Measurements from ENCODE around the gene ZNF878.
A peak's percentile ranks its signal among the peaks of the same experiment; 100 is the strongest.
"Not testable (repeated sequence)": the region's sequence is repeated elsewhere in the genome, so short reads cannot be mapped to it uniquely, and the experiment has no call there.

Gene ZNF878

DNA sequence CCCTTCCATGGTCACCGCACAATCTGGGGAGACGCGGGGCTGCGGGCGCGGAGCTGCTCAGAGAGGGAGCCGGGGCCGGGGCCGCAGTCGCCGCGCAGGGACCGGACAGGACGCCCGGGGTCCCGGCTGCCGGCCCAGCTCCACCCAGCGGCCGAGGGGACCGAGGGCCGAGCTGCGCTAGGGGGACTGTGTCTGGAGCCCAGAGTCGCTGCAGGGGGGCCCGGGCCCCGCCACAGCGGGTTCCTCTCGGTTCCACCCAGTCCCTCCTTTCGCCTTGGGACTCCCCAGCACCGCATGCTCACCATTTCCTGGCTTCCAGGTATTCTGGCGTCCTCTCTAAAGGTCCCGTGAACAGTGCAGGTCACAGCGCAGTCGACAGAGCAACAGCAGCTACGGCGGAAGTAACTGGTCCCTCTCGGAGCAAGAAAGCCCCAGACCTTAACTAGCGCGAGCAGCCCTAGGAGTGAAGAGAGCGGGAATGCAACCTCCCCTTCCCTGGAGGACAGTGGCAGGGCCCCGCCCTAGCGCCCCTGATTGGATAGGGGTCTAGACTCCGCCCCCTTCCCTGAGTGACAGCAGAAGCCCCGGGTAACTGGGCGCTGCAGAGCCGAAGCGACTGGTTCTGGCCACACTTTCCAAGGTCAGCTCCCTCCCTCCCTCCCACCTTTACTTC lies at the start of gene ZNF878:
Gene ZNF878 (minus strand): TSS at position 465 of the 673 bp plus-strand sequence. CDS start 160 bp downstream, at position 305.
- peak; percentile 66 for DNase-seq

DNA sequence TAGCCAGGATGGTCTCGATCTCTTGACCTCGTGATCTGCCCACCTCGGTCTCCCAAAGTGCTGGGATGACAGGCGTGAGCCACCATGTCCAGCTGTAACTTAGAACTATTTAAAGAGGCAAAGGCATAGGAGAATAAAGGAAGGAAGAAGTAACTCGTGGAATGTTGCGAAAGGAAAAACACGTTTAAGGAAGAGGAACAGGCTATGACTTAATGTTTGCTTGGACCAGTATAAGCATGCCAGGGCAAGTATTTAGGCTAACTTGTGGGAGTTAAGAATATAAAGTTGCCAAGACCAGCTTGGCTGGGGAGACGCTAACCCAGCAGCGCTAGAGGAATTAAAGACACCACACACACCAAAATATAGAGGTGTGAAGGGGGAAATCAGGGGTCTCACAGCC lies 45.3 kb upstream of the ZNF878 start:
- DNase-seq = no peak

DNA sequence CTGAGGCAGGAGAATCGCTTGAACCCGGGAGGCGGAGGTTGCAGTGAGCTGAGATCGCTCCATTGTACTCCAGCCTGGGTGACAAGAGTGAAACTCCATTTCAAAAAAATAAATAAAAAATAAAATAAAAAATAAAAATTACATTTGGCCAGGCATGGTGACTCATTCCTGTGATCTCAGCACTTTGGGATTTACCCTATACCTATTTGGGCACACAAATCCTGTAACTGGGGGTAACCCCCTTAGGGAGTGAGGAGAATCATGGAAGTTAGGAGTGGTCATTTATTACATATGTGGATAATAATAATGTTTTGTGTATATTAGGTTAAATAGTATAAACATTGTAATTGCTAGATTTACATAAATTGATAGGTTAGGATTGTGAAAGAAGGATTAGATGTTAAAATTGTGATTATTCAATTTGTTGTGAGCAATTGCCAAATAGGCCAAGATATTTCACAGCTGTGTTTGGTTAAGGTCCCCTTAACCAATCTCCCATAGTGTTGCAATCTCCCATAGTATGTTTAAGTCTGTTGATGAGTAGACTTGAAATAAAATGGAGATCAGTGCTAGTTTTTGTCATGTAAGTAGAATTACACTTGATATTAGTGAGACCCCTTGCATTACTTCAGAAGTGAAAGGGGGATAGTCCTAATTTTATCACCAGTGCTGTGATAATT lies 42.5 kb upstream of the ZNF878 start:
- no peak for DNase-seq

DNA sequence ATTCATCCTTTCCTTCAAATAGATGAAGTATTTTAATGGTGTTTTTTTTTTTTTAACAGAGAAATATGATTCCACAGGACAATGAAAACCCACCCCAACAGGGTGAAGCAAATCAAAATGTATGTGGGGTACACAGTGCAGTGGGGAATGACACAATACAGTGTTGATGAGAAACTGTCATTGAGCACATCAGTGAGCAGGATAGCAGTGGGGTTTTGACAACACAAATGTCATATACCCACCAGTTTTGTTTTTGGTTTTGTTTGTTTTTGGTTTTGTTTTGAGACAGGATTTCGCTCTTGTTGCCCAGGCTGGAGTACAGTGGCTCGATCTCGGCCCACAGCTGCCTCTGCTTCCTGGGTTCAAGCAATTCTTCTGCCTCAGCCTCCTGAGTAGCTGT lies 41.0 kb upstream of the ZNF878 start:
- no peak for DNase-seq

DNA sequence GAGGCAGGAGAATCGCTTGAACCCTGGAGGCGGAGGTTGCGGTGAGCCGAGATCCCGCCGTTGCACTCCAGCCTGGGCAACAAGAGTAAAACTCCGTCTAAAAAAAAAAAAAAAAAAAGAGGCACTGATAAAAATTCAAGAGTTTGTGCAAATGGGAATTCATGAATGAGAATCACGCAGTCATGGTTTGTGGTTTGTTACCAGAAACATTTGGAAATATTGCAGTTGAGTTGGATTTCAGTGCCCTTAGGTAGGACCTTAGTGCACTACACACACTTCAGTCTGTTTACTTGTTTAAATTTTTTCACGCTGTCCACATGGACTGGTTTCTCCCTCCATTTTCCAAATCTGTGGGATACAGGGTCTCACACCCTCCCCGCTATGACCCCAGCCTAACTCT lies 40.2 kb upstream of the ZNF878 start:
- no peak for DNase-seq

DNA sequence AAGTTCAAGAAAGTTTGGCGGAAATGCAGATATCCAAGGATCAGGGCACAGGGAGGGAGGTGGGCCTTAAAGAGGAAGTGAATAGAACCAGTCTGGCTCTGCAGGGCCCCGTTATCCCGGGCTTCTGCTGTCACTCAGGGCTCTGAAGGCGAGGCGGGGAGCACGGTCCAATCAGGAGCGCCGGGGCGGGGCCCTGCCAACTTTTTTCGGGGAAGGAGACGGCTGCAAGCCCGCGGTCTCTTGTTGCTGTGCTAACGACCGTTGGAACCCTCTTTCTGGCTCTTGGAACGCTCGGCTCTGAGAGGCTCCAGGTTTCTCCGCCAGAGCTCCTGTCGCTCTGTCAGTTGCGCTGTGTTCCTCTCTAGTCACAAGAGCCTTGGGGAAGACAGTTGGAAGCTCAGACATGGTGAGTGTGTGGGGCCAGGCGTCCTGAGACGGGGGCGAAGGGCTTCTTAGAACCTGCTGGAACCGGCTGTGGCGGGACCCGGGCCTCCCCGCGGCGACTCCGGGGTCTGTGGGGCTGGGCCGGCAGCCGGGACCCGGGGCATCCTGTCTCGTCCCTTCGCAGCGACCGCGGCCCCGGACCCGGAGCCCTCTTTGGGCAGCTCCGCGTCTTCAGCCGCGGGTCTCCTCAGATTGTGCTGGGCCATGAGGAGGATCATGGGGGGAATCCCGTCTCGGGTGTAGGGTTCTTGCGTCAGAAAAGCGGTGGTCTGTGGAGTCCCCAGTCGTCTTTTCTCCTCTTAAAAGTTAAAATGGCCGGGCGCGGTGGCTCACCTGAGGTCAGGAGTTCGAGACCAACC lies 39.5 kb upstream of the ZNF878 start:
- peak; percentile 84 for DNase-seq

DNA sequence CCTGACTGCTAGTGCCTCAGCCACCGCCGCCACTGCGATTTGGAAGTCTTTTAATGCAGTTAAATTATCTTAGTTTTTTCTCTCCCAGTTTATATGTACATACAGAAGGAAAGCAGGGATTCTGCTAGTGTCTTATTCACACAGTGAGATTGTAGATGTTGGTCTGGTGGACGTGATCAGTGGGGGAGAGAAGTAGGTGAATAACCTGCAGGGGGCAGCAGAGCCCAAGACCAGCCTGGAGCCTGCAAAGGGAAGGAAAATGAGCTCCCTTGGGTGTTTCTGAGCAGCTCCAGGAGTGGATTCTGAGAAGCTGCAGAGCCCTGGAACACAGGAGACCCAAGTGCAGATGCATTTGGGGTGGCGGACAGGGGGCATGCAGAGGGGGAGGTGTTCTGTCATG lies 38.0 kb upstream of the ZNF878 start:
- no peak for DNase-seq

DNA sequence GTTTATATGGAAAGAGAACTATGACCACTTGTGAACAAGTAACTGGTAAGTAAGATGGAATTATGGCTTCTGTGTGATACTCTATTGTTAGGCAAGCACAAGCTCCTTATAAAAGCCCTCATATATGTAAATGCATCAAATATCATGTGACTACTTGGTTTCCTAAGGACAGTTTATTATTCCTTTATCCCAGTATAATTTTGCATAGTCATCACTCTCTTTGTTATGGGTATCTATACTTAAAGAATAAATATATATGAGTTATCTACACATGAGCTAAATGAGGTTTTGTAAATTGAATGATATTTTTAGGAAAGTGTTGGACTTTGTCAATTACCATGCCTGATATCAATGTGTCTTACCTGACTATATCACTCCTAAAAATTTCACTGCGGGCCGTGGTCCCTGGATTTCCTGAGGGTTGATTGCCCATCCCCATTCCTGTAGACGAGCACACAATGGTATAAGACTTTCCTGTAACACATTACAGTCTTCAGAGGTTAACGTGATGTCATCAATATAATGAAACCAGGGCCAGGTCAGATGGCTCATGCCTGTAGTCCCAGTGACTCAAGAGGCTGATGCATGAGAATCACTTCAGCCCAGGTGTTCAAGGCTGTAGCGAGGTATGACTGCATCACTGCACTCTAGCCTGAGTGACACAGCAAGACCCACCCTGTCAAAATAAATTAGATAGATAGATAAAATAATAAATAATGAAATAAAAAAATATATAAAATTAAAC lies 32.5 kb upstream of the ZNF878 start:
- no peak for DNase-seq

DNA sequence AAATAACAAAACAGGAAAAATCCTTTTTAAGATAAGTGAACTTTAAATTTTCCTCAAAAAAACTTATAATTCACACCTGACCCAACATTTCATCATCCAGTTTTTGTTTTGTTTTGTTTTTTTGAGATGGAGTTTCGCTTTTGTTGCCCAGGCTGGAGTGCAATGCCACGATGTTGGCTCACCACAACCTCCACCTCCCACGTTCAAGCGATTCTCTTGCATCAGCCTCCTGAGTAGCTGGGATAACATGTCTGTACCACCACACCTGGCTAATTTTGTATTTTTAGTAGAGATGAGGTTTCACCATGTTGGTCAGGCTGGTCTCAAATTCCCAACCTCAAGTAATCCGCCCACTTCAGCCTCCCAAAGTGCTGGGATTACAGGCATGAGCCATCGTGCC lies 30.6 kb upstream of the ZNF878 start:
- DNase-seq = not testable (repeated sequence)

DNA sequence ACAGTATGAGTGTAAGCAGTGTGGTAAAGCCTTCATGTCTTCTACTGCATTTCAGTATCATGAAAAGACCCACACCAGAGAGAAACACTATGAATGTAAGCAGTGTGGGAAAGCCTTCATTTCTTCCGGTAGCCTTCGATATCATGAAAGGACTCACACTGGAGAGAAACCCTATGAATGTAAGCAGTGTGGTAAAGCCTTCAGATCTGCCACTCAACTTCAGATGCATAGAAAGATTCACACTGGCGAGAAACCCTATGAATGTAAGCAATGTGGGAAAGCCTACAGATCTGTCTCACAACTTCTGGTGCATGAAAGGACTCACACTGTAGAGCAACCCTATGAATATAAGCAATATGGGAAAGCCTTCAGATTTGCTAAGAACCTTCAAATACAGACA lies 24.6 kb upstream of the ZNF878 start:
- DNase-seq = no peak

DNA sequence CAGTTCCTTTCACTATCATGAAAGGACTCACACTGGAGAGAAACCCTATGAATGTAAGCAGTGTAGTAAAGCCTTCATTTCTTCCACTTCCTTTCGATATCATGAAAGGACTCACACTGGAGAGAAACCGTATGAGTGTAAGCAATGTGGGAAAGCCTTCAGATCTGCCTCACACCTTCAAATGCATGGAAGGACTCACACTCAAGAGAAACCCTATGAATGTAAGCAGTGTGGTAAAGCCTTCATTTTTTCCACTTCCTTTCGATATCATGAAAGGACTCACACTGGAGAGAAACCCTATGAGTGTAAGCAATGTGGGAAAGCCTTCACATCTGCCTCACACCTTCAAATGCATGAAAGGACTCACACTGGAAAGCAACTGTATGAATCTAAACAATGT lies 23.6 kb upstream of the ZNF878 start:
- DNase-seq = not testable (repeated sequence)

DNA sequence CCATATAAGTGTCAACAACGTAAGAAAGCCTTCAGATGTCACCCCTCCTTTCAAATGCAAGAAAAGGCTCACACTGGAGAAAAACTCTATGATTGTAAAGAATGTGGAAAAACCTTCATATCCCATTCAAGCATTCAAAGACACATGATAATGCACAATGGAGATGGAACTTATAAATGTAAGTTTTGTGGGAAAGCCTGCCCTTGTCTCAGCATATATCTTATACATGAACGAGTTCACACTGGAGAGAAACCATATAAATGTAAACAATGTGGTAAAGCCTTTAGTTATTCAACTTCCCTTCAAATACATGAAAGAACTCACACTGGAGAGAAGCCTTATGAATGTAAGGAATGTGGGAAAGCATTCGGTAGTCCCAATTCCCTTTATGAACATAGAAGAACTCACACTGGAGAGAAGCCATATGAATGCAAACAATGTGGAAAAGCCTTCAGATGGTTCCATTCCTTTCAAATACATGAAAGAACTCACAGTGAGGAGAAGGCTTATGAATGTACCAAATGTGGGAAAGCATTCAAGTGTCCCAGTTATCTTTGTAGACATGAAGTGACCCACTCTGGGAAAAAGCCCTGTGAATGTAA lies 22.9 kb upstream of the ZNF878 start:
- no peak for DNase-seq

DNA sequence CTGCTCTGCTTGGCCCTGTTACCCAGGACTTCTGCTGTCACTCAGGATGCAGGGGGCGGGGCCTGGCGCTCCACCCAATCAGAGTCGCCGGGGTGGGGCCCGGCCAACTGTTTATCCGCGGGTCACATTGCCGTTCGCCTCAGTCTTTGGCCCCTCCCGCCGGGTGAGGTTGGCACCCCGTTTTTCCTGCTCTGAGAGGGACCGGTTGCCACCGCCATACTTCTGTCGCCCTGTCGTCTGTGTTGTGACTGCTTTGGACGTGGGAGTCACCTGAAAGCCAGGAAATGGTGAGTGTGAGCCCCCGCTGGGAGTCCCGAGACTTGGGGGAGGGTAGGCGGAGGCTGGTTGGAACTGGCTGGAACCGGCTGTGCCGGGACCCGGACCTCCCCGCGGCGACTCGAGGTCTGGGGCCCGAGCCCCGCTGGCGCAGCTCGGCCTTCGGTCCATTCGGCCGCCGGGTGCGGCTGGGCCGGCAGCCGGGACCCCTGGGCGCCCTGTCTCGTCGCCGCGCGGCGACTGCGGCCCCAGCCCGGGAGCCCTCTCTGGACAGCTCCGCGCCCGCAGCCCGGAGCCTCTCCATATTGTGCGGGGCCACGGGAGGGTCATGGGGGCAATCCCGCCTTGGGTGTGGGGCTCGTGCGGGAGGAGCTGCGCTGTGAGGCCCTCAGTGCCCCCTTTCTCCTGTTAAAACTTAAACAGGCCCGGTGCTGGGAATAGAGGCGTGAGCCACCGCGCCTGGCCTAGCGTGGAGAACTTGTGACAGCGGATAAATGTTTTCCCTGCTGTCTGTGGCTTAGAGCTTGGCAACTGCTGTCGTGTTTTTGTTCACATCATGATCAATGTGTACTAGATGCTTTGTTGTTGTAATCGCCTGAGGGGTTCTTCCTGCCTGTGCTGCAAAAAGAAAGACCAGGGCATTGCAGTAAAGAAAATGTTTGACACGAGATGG lies 12.1 kb upstream of the ZNF878 start, which contains the start of gene ZNF844:
Gene ZNF844 (plus strand): TSS at position 142 of the 949 bp plus-strand sequence. CDS start 143 bp downstream, at position 285.
- peak; percentile 35 for DNase-seq

DNA sequence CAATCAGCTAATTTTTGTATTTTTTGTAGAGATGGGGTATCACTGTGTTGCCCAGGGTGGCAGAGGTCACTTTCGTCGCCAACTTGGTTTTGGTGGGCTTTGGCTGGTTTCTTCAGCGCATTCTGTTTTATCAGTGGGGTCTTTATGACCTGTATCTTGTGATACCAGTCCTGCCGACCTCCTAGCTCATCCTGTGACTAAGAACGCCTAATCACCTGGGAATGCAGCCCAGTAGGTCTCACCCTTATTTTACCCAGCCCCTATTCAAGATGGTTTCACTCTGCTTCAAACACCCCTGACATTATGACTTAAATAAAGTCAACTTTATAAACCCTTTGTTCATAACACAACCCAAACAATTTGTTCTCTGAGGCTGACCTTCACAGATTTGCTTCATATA lies 3.0 kb upstream of the ZNF878 start:
- no peak for DNase-seq

DNA sequence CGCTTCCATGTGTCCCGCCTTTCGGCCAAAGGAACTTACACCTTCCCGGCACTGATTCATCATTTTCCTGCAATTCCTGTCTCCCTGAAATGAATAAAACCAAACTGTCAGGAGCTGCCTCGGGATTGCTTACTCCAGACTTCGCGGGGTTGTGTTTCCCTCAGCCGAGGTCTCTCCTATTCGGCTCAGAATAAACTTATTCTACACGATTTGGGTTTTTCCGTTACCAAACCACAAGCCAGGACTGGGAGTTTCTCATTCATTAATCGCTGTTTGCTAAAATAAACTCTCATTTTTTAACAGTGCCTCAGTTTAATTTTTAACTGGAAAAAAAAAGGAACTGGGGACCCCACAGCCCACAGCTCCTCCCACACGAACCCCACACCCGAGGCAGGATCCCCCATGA lies 667 bp downstream of the ZNF878 start:
- no peak for DNase-seq

DNA sequence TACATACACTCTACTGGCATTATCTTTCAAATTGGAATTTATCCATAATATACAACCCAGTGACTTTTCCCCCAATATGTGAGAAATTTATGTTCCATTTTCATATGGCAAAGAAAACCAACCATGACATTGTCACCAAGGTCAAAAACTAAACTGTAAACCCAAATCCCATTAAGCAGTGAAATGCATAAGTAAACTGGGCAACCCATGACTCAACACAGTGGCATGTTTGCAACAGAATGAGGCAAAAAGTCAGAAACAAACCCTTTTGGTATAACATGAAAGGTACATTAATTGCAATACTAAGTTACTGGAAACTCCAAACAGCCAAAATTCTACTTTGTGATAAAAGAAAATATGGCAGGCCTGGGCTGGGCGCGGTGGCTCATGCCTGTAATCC lies 4.9 kb downstream of the ZNF878 start:
- no peak for DNase-seq

DNA sequence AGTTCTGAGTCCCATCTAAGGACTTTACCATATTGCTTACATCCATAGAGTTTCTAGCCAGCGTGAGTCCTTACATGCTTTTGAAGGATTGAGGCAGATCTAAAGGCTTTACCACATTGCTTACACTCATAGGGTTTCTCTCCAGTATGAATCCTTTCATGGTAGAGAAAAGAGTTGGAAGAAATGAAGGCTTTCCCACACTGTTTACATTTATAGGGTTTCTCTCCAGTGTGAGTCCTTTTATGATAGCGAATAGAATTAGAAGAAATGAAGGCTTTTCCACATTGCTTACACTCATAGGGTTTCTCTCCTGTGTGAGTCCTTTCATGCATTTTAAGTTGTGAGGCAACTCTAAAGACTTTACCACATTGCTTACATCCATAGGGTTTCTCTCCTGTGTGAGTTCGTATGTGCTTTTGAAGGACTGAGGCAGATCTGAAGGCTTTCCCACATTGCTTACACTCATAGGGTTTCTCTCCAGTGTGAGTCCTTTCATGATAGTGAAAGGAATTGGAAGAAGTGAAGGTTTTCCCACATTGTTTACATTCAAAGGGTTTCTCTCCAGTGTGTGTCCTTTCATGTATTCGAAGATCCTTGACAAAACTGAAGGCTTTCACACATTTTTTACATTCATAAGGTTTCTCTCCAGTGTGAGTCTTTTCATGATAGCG lies 8.9 kb downstream of the ZNF878 start:
- no peak for DNase-seq

DNA sequence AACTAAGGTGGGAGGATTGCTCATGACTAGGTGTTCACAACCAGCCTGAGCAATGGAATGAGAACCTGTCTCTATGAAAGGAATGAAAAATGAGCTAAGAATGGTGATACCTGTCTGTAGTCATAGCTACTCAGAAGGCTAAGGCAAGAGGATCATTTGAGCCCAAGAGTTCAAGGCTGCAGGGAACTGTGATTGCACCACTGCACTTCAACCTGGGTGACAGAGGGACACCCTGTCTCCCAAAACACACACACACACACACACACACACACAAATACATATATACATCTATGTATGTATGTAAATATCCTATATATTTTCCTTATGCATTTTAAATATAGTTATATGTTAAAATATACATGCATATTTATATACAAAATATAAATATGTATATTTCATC lies 9.9 kb downstream of the ZNF878 start:
- DNase-seq = no peak

DNA sequence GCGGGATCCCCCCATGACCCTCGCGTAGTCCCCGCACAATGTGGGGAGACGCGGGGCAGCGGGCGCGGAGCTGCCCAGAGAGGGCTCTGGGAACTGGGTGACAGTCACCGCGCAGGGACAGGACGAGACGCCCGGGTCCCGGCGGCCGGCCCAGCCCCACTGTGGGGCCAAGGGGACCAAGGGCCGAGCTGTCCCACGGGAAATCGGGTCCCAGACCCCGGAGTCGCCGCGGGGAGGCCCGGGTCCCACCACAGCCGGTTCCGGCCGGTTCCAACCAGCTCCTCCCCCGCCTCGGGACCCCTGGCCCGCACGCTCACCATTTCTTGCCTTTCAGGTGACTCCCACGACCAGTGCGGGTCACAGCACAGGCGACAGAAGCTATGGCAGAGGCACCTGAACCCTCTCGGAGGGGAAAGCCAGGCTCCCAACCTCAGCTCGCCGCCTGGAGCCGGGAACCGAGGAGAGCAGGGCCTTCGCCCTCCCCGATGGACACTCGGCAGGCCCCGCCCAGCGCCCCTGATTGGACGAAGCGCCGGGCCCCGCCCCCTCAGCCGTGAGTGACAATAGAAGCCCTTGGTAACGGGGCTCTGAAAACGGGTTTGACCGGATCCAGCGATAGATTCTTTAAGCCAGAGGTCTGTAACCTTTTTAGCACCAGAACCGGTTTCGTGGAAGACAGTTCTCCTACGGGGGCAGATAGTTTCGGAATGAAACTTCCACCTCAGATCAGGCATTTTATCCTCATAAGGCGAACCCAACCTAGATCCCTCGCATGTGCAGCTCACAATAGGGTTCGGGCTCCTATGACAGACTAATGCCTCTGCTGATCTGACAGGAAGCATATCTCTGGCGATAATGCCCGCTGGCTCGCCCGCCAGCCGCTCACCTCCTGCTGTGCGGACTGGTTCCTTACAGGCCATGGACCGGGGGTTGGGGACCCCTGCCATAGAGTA lies 17.3 kb downstream of the ZNF878 start, which contains the start of gene ZNF433:
Gene ZNF433 (minus strand): TSS at position 460 of the 953 bp plus-strand sequence. CDS start 140 bp downstream, at position 320.
- peak; percentile 83 for DNase-seq
